Ammon's horn (tissue), 1 donor: ENCODE measurements around the gene CPEB3.
"Not testable (repeated sequence)": the region's sequence is repeated elsewhere in the genome, so short reads cannot be mapped to it uniquely, and the experiment has no call there.

Experiments
- DNase-seq: peaks from one replicate; pipeline ENCODE4 v3.0.0-alpha.2; 2016; ENCODE audit warnings: low spot score

CPEB3 gene

DNA sequence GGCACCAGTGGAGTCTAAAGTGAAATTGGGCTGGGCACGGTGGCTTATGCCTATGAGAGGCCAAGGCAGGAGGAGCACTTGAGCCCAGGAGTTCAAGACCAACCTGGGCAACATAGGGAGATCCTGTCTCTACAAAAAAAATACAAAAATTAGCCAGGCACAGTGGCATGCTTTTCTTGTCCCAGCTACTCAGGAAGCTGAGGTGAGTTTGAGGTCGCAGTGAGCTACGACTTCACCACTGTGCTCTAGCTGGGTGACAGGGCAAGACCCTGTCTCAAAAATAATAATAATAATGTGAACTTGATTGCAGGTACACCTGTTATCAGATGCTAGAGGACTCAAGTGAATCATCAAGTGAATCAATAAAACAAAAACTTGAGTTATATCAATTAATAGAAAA, 259.3 kb downstream of the CPEB3 start:
- no peak for DNase-seq

DNA sequence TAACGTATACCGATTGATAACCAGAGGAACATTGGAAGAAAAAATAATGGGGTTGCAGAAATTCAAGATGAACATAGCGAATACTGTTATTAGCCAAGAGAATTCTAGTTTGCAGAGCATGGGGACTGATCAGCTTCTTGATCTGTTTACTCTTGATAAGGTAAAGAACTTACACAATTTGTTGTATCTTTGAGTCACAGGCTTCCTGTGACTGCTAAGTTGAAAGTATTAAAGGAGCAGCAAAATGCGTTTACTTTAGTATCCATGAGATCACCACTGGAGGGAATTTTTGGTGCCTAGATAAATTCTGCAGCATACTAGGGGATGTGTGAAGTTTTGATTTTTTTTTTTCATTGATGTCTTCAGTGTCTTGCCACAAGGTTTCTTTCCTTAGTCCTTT, 263.7 kb downstream of the CPEB3 start:
- no peak for DNase-seq

DNA sequence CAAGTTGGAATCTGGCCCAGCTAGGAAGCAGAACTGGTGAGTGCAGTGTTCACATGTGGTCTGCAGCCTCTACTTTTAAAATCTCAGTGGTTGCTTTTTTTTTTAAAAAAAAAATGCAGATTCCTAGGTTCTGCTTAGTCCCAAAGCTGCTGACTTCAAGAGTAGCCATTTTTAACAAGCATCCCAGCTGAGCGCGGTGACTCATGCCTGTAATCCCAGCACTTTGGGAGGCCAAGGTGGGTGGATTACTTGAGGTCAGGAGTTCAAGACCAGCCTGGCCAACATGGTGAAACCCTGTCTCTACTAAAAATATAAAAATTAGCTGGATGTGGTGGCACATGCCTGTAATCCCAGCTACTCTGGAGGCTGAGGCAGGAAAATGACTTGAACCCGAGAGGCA, 265.5 kb downstream of the CPEB3 start:
- DNase-seq = not testable (repeated sequence)

DNA sequence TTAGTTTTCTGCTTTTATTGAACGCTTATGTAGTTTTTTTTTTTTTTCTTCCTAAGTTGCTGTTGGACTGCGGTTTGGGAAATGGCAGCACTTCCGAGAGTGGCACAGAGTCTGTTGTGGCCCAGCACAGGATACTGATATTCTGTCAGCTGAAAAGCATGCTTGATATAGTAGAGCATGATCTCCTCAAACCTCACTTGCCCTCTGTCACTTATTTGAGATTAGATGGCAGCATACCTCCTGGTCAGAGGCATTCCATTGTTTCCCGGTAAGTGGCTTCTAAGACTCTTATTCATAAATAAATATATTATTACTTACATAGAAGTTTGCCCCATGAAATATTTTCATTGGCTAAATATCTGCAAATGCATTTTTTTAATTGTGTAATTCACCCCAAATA, 266.2 kb downstream of the CPEB3 start:
- no peak for DNase-seq

DNA sequence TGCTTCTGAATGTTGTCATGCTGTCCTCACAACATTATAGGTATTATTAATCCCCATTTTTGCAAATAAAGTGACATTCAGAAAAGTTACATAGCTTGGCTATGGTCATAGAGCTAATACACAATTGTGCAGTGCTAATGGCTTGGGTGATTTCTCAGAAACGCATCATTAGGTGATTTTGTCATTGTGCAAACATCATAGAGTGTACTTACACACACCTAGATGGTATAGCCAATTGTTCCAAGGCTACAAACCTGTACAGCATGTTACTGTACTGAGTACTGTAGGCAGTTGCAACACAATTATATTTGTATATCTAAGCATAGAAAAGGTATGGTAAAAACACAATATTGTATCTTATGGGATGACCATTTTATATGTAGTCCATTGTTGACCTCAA, 276.3 kb downstream of the CPEB3 start:
- no peak for DNase-seq

DNA sequence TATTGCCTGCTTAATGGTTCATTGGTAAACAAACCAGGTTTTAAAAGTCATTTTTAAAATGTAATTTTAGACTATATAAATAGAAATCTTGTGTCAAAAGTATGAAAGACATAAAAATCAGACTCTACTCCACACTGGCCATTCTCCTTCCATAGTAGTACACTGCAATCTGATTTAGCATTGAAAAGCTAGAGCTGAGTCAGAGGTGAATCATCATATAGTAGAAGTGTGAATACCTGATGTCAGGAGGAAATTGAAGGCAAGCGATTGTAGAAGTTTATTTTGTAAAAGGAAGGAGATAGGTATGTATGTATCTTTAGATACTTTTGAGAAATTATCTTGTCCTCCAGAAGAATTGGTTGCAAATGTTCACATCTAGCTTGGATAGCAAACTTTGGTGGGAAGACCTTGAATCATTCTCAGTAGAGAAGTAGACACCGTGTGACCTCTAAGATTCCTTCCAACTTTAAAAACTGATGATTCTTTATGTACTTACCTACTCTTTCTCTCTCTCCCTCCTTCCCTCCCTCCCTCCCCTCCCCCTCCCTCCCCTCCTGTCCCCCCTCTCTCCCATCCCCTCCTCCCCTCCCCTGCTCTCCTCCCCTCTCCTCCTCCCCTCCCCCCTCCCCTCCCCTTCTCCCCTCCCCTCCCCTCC, 279.2 kb downstream of the CPEB3 start:
- DNase-seq = no peak

DNA sequence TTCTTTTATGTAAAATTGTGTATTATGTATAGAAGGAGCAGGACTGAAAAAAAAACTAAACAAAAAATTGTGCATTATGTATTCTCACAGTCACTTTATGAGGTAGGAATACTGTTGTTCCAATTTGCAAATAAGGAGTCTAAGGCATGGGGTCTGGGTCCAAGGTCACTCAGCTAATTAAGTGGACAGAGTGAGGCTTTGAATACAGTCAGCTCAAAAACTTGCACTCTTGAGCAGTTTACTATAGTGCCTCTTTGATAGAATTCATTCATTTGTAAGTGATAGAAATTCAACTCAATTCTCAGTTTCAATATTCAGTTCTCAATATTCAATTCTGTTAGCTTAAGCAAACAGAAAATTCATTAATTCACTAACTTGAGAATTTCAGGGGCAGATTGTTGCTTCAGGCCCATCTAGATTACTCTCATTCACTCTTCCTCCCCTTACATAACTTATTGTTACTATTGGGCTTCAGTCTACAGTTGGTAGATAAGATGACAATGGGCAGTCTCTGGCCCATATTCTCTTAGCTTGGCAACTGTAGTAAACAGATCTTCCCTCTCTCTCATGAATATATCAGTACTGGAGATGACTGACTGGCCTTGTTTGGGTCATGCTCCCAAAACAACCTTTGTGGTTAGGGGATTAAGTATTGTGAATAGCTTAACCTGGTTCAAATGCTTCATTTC, 280.7 kb downstream of the CPEB3 start:
- peak; percentile 7 for DNase-seq

DNA sequence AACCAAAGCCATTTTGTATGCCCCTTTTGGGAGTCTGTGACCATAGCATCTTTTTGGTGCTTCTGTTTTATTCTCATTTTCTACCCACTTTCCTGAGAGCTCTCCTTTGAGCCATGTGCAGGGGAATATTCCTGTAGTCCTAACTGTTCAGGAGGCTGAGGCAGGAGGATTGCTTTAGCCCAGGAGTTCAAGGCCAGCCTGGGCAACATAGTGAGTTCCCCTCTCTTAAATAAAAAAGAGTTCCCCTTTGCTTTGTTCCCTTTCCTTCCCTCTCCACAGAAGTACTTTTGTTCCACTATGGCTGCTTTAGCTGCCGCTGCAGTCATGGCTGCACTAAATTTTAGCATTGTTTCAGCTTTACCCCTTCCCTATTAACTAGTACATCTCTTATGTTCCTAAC, 281.4 kb downstream of the CPEB3 start:
- DNase-seq = no peak

DNA sequence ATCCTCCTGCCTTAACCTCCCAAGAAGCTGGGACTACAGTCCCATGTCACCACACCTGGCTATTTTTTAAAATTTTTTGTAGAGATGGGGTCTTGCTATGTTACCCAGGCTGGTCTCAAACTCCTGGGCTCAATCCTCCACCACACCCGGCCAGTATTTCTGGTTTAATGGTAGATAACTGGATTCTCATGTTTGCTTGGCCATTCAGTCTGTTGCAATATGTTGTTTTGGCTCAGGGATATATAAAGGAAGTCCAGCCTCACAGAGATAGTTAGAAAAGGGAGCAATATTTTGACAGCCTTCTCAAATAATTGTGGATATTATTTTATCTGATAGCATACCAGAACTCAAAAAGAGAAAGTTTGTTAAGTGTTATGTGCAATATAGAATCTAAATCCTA, 284.9 kb downstream of the CPEB3 start:
- no peak for DNase-seq

DNA sequence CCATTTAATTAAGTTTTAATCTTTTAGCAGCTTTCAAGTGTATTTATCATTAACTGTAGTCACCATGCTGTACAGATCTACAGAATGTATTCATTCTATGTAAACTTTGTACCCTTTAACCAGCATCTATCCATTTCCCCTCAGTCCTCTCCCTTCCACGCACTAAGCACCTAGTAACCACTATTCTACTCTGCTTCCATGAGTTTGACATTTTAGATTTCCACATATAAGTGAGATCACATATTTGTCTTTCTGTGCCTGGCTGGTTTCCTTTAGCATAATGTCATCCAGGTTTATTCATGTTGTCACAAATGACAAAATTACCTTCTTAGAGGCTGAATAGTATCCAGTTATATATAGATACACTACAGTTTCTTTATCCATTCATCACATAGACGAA, 287.6 kb downstream of the CPEB3 start:
- DNase-seq = no peak

DNA sequence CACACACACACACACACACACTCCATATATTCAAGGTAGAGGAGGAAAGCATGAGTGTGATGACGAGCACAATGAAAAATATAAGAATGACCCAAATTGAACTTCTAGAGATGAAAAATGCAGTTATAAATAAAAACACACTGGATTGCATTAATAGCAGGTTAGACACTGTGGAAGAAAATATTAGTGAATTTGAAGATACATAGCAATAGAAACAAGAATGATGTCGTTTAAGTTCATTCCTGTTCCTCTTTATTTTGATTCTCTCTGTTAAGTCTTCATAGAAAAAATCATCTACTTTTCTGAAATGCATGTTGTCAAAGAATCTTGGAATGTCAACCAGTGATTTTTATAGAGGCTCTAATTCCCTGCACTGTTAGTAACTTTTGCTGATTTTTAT, 288.9 kb downstream of the CPEB3 start:
- DNase-seq = no peak

DNA sequence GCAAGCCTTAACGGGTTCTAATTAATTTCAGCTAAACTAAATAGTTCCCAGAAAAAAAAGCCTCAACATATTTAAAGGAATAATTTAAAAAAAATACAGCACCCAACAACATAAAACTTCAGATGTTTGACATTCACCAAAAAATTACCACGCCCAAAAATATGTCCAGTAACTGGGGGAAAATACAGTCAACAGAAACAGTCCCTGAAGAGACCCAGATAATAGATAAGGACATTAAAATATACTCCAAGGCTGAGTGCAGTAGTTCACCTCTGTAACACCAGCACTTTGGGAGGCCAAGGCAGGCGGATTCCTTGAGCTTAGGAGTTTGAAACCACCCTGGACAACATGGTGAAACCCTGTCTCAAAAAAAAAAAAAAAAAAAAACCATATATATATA, 289.3 kb downstream of the CPEB3 start:
- DNase-seq = no peak
